ENCODE measurements around the gene SDR39U1. TPM values are rescaled to one million over a fixed set of nuclear protein-coding genes. Genes with fewer than 3 reads are reported as not detected.

The SDR39U1 gene
- total RNA-seq, 1 experiment from 2014 or later: 24.7 TPM

- peak; percentile 13 for DNase-seq
- no peak overlapping the region for H3K4me3 ChIP-seq (ENCODE audit: low read length)
- ChIA-PET CTCF (no interaction called here), POLR2A (ENCODE audit: unreplicated experiment) (no interaction called here)
- peaks cover 25% of the 10 kb centered on the region for H3K4me1 ChIP-seq (ENCODE audit: insufficient read depth, low read length)
- H3F3A ChIP-seq (ENCODE audit: low read length, unreplicated experiment): no peaks in the 10 kb centered on the region
- no peak overlapping the region for H2AFZ ChIP-seq (ENCODE audit: low read length)
- H3K27ac ChIP-seq (ENCODE audit: low read length): no peak overlapping the region
- H3K9me3 ChIP-seq (ENCODE audit: low read length): no peaks in the 10 kb centered on the region
- no peak for ATAC-seq
- no peaks in the 10 kb centered on the region for H4K20me1 ChIP-seq (ENCODE audit: low read length)
- H3K9ac ChIP-seq (ENCODE audit: low read length): no peak overlapping the region
- H3K9me2 ChIP-seq (replicated peaks; ENCODE audit: low read length): no peaks in the 10 kb centered on the region
- no peaks in the 10 kb centered on the region for H3K79me2 ChIP-seq (ENCODE audit: low read length)
- H3K4me2 ChIP-seq (ENCODE audit: low read length): no peak overlapping the region
- no peak for TF ChIP-seq EZH2phosphoT487 (IDR thresholded peaks at IDR 0.05; ENCODE audit: borderline replicate concordance, low read length)
- TF ChIP-seq CTCF (conservative IDR thresholded peaks at IDR 0.05; ENCODE audit: low read depth, low read length): peak; percentile 26; the same call in 1 of the 2 replicates
- H3K36me3 ChIP-seq (ENCODE audit: low read depth, low read length): no peaks in the 10 kb centered on the region
- intact Hi-C loops (cut with micrococcal nuclease): loop anchor here (2.0 kb wide), 1 partner anchor 37 kb away; no protein-coding TSS in a partner anchor
- no TSS peak for BruUV-seq (replicated peaks)
- no peaks in the 10 kb centered on the region for H3K27me3 ChIP-seq (ENCODE audit: low read length)
Observed at GRCh38 chr14:24394275-24394674, 48.3 kb downstream of the SDR39U1 start.

- Histone ChIP-seq H3K9me2 (replicated peaks; ENCODE audit: low read length) (no peaks in the 10 kb centered on the region), H3K79me2 (ENCODE audit: low read length) (no peaks in the 10 kb centered on the region), H4K20me1 (ENCODE audit: low read length) (no peaks in the 10 kb centered on the region), H3F3A (ENCODE audit: low read length, unreplicated experiment) (no peaks in the 10 kb centered on the region), H3K9ac (ENCODE audit: low read length) (peak overlapping the region; percentile 37; the same call in 1 of the 2 replicates), H2AFZ (ENCODE audit: low read length) (peak overlapping the region; percentile 65), H3K36me3 (ENCODE audit: low read depth, low read length) (no peaks in the 10 kb centered on the region), H3K27ac (ENCODE audit: low read length) (peak overlapping the region; percentile 79), H3K4me1 (ENCODE audit: insufficient read depth, low read length) (peaks cover 25% of the 10 kb centered on the region), H3K9me3 (ENCODE audit: low read length) (no peaks in the 10 kb centered on the region), H3K4me2 (ENCODE audit: low read length) (peak overlapping the region; percentile 76), H3K4me3 (ENCODE audit: low read length) (peak overlapping the region; percentile 43), H3K27me3 (ENCODE audit: low read length) (no peaks in the 10 kb centered on the region)
- DNase-seq (peak; percentile 85), ATAC-seq (peak; percentile 84)
- POLR2A ChIA-PET (ENCODE audit: unreplicated experiment): no interaction called here
- TF ChIP-seq EZH2 (IDR thresholded peaks at IDR 0.05; ENCODE audit: low read length, unreplicated experiment) (no peak), CTCF (conservative IDR thresholded peaks at IDR 0.05; ENCODE audit: low read depth, low read length) (peak; percentile 51; the same call in 1 of the 2 replicates)
- intact Hi-C loops (cut with micrococcal nuclease): no loop called here
- TSS peak; percentile 61 for BruUV-seq (replicated peaks)
- CTCF ChIA-PET: no interaction called here
Observed at GRCh38 chr14:24392325-24393091, 50.1 kb downstream of the SDR39U1 start.

All from PC-3 (cell line).